ENCODE measurements around the gene ETS2. TPM values are rescaled to one million over a fixed set of nuclear protein-coding genes. Genes with fewer than 3 reads are reported as not detected.

ETS2 gene
- total and polyA plus RNA-seq, 2 donors (not counting 1 experiment from before 2014, with no cell fraction given) = 1.9 to 5.6 TPM

- Histone ChIP-seq H3K9me3 (ENCODE audit: control extremely low read depth in 1 of 3, control insufficient read depth in 2 of 3, insufficient read depth in 1 of 3, low read length in 2 of 3) (no peaks in the 10 kb centered on the region), H3K27ac (ENCODE audit: low read length in 2 of 2) (no peak overlapping the region), H4K20me1 (ENCODE audit: control insufficient read depth, insufficient read depth, low read length, poor library complexity, severe bottlenecking) (no peaks in the 10 kb centered on the region), H2AFZ (ENCODE audit: insufficient read depth, low read depth, low read length, poor library complexity, severe bottlenecking) (no peak overlapping the region), H3K9ac (ENCODE audit: low read length) (no peak overlapping the region), H3K36me3 (replicated peaks in 1 of 2; ENCODE audit: control extremely low read depth in 1 of 2, control insufficient read depth in 1 of 2, extremely low read depth in 1 of 2, insufficient read depth in 2 of 2, low read length in 1 of 2) (no peaks in the 10 kb centered on the region), H3K27me3 (replicated peaks in 1 of 4; ENCODE audit: control extremely low read depth in 1 of 4, control insufficient read depth in 3 of 4, insufficient read depth in 4 of 4, low read length in 3 of 4) (peaks cover 0 to 30% (median 7%) of the 10 kb centered on the region in 4 experiments), H3K4me2 (replicated peaks; ENCODE audit: low read depth, low read length, poor library complexity, severe bottlenecking) (no peak overlapping the region), H3K4me3 (ENCODE audit: control extremely low read depth in 1 of 5, extremely low read depth in 1 of 5, insufficient read depth in 1 of 5, low read depth in 2 of 5, low read length in 4 of 5) (no peak overlapping the region), H3K4me1 (ENCODE audit: control insufficient read depth in 2 of 2, insufficient read depth in 2 of 2, low read length in 2 of 2) (no peaks in the 10 kb centered on the region), H3K79me2 (ENCODE audit: control insufficient read depth, insufficient read depth, low read length) (no peaks in the 10 kb centered on the region)
- Mint-ChIP-seq H3K27ac (no peak overlapping the region), H3K27me3 (peaks cover 68% of the 10 kb centered on the region), H3K9me3 (ENCODE audit: insufficient read depth) (no peaks in the 10 kb centered on the region), H3K4me1 (peaks cover 2% of the 10 kb centered on the region), H3K4me3 (no peak overlapping the region)
- CTCF ChIA-PET = interaction anchor here (1.3 kb wide), 1 partner anchor 13 kb away, joined by 3 read pairs; no protein-coding TSS in a partner anchor
- DNase-seq = no peak
- TF ChIP-seq EZH2 (IDR thresholded peaks at IDR 0.05; ENCODE audit: borderline replicate concordance, insufficient read depth, low read depth, low read length, poor library complexity, severe bottlenecking) (no peak), CTCF (IDR thresholded peaks at IDR 0.05) (no peak)
- intact Hi-C loops (cut with micrococcal nuclease) = no loop called here
- no peak for ATAC-seq (ENCODE audit: low read depth)
- POLR2A ChIA-PET = no interaction called here
- 83% methylated on average over 3 of the region's 3 CpGs for WGBS (ENCODE audit: insufficient coverage)
Measured at GRCh38 chr21:38852708-38853107, 47.0 kb downstream of the ETS2 start.

GRCh38 chr21:38853421-38853919 is 47.7 kb downstream of the ETS2 start:
- ATAC-seq (ENCODE audit: low read depth) = peak; percentile 89
- H3K27ac Mint-ChIP-seq = no peak overlapping the region
- Histone ChIP-seq H3K36me3 (replicated peaks in 1 of 2; ENCODE audit: control extremely low read depth in 1 of 2, control insufficient read depth in 1 of 2, extremely low read depth in 1 of 2, insufficient read depth in 2 of 2, low read length in 1 of 2) (no peaks in the 10 kb centered on the region), H3K4me2 (replicated peaks; ENCODE audit: low read depth, low read length, poor library complexity, severe bottlenecking) (no peak overlapping the region), H4K20me1 (ENCODE audit: control insufficient read depth, insufficient read depth, low read length, poor library complexity, severe bottlenecking) (no peaks in the 10 kb centered on the region), H3K79me2 (ENCODE audit: control insufficient read depth, insufficient read depth, low read length) (no peaks in the 10 kb centered on the region), H3K4me1 (ENCODE audit: control insufficient read depth in 2 of 2, insufficient read depth in 2 of 2, low read length in 2 of 2) (no peaks in the 10 kb centered on the region), H2AFZ (ENCODE audit: insufficient read depth, low read depth, low read length, poor library complexity, severe bottlenecking) (no peak overlapping the region), H3K27me3 (replicated peaks in 1 of 4; ENCODE audit: control extremely low read depth in 1 of 4, control insufficient read depth in 3 of 4, insufficient read depth in 4 of 4, low read length in 3 of 4) (peaks cover 0 to 35% (median 8%) of the 10 kb centered on the region in 4 experiments), H3K27ac (ENCODE audit: low read length in 2 of 2) (no peak overlapping the region), H3K9ac (ENCODE audit: low read length) (no peak overlapping the region), H3K9me3 (ENCODE audit: control extremely low read depth in 1 of 3, control insufficient read depth in 2 of 3, insufficient read depth in 1 of 3, low read length in 2 of 3) (no peaks in the 10 kb centered on the region), H3K4me3 (ENCODE audit: control extremely low read depth in 1 of 5, extremely low read depth in 1 of 5, insufficient read depth in 1 of 5, low read depth in 2 of 5, low read length in 4 of 5) (no peak overlapping the region)
- H3K27me3 Mint-ChIP-seq = peaks cover 75% of the 10 kb centered on the region
- no peak for DNase-seq
- 11% methylated on average over 6 of the region's 6 CpGs for WGBS (ENCODE audit: insufficient coverage)
- no peak for TF ChIP-seq CTCF (IDR thresholded peaks at IDR 0.05)
- TF ChIP-seq EZH2 (IDR thresholded peaks at IDR 0.05; ENCODE audit: borderline replicate concordance, insufficient read depth, low read depth, low read length, poor library complexity, severe bottlenecking) = no peak
- ChIA-PET CTCF (interaction anchor here (1.3 kb wide), 1 partner anchor 14 kb away, joined by 3 read pairs; no protein-coding TSS in a partner anchor), POLR2A (no interaction called here)
- no peaks in the 10 kb centered on the region for H3K9me3 Mint-ChIP-seq (ENCODE audit: insufficient read depth)
- H3K4me3 Mint-ChIP-seq = no peak overlapping the region
- intact Hi-C loops (cut with micrococcal nuclease) = no loop called here
- H3K4me1 Mint-ChIP-seq = peaks cover 2% of the 10 kb centered on the region
